PFSK-1 (cell line): ENCODE measurements around the gene TMEM132D.

Experiments
- POLR2AphosphoS5 ChIP-seq: IDR thresholded peaks from 2 replicates; pipeline ENCODE4 v1.6.1; 2012; ENCODE audit warnings: low read depth, mild to moderate bottlenecking, control low read depth, low read length, moderate library complexity
- REST ChIP-seq, 2 experiments: IDR thresholded peaks; 2 replicates each; pipeline versions ENCODE4 v1.6.1 to v1.8.0; 2011 to 2012; ENCODE audit warnings: low read depth in 2 of 2, low read length in 2 of 2, control low read depth in 1 of 2, inconsistent platforms in 1 of 2, mild to moderate bottlenecking in 1 of 2, moderate library complexity in 1 of 2; ENCODE audit not compliant: insufficient read depth in 1 of 2
- TAF1 ChIP-seq: IDR thresholded peaks from 2 replicates; pipeline ENCODE4 v1.6.1; 2012; ENCODE audit warnings: low read length, control low read depth, borderline replicate concordance; ENCODE audit not compliant: insufficient read depth

DNA sequence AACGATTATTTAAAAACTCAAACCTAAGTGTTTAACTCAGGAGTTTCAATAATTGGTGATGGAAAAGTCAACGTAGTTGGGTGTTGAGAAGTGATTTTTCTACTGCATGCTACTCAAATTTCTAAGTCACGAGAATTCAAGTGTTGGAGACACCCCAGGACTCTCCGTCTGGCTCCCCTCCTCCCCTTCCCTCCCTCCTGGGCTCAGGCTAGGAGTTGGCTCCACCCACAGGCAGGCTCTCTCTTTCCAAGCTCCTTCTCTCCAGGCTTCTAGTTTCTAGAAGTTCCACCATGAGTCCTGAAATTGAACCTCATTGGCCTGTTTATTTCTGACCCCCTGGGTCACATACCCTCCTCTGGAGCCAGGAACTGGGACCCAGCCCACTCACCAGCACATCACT, 73.0 kb downstream of the TMEM132D start:
- TF ChIP-seq POLR2AphosphoS5 = no peak
- no peak for TF ChIP-seq REST (IDR thresholded peaks at IDR 0.05; ENCODE audit: insufficient read depth in 1 of 2, low read depth in 2 of 2, low read length in 2 of 2)
- TF ChIP-seq TAF1 = no peak
